Amniotic epithelial cell (primary cell): ENCODE data around the gene ABHD12.

Source experiments
- DNase-seq: peaks from one replicate; pipeline ENCODE4 v3.0.0-alpha.2; 2010; ENCODE audit warnings: low read depth

Gene ABHD12

GRCh38 chr20:25289886-25290597 is 100.6 kb downstream of the ABHD12 start:
- DNase-seq = no peak

- no peak for DNase-seq
These were observed 102.1 kb downstream of the ABHD12 start for GRCh38 chr20:25288291-25289181.

GRCh38 chr20:25287631-25288290 is 102.9 kb downstream of the ABHD12 start:
- no peak for DNase-seq

- DNase-seq = no peak
These were observed 103.7 kb downstream of the ABHD12 start for GRCh38 chr20:25286917-25287316.

- DNase-seq = no peak
These were observed 104.5 kb downstream of the ABHD12 start for GRCh38 chr20:25285856-25286798.

DNA sequence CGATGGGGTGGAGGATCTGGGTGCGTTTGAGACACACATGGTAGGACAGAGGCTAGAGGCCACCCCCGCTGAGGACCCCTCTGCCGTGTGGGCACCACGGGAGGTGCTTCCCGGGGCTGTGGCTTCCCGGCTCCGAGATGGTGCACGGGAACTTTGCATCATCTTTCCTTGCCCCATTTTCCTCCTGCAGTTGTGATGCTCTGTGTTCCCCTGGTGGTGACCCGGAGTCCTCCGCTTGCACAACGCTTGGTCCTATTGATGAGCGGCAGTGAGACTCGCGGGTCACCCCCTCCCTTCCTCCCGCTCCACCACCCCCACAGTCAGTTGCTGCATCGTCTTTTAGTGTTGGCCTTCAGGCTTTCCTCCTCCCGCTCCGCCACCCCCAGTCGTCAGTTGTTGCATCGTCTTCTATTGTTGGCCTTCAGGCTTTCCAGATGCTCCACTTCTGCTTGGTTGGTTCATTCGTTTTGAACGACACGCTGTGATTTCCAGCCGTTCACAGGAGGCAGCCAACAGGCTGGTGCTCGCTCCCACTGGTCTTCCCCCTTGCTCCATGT is 105.5 kb downstream of the ABHD12 start:
- no peak for DNase-seq

DNA sequence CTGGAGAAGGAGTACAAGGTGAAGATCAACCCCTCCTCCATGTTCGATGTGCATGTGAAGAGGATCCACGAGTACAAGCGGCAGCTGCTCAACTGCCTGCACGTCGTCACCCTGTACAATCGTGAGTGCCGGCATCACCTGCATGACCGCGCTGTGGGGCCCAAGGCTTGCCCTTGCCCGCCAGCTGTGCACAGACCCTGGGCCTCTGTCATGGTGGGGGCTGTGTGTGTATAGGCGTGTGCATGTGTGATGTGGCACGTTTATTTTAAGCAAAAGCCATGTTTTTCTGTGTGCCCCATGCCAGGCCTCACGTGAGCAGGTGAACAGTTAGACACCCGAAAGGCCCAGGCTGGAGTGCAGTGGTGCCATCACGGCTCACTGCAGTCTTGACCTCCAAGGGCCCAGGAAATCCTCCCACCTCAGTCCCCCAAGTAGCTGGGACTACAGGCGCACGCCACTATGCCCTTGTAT is 106.5 kb downstream of the ABHD12 start:
- no peak for DNase-seq

DNA sequence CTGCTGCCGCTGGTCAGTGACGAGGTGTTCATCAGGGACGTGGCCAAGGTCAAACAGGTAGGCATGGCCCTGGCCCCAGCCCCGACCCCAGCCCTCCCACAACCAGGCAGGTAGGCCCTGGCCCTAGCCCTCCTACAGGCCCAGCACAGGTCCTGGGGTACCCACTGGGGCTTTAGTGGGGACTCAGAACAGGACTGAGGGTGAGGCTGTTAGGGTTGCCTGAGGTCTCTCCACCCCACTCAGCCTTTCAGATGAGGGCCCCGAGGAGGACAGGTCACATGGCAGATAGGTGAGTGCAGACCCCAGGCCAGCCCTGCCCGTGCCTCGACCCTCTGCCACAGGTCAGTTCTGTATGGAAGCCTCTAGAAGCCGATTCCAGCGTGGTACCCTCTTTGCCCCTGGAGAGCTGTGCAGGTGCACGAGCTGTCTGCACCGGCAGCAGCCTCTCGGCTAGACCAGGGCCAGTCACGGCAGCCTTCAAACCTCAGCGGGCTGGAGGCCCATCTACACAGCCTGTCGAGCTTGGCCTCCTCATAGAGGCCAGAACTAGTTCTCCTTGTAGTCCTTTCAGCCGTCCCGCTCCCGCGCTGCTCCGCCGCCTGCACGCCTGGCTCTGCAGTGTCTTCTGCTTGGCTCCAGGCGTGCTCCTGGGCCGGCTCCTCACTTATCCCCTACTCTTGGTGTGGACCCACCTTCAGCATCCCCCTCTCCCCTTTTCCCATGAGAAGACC is 107.2 kb downstream of the ABHD12 start:
- DNase-seq = no peak

GRCh38 chr20:25282796-25283195 is 107.8 kb downstream of the ABHD12 start:
- DNase-seq = no peak

DNA sequence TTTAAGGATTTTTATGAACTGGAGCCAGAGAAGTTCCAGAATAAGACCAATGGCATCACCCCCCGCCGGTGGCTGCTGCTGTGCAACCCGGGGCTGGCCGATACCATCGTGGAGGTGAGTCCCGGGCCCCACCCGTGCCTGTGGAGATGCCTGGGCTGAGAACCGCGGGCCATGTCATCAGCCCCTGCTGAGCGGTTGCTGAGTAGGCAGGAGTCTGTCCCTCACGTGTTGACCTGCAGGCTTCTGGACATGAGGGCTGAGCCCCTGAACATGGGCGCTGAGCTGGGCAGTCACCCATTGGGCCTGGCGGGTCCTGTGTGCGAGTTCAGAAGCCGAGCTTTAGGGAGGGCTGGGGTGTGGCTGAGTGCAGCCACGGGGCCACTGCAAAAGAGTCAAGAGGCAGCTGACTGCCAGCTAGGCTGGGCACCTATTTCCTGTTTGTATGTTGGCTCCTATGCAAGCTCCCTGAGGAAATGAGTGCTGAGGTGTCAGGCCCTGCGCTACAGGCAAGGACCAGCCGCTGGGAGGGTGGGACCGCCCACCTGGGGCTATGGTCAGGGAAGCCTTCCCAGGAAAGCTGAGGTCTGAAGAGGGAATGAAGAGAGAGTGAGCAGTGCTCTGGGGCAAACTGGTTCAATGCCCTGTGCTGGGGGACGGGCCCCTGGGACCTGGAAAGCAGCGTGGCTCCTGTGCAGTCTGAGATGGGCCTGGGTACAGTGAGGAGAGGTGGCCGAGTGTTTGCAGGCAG is 108.4 kb downstream of the ABHD12 start:
- DNase-seq = no peak

DNA sequence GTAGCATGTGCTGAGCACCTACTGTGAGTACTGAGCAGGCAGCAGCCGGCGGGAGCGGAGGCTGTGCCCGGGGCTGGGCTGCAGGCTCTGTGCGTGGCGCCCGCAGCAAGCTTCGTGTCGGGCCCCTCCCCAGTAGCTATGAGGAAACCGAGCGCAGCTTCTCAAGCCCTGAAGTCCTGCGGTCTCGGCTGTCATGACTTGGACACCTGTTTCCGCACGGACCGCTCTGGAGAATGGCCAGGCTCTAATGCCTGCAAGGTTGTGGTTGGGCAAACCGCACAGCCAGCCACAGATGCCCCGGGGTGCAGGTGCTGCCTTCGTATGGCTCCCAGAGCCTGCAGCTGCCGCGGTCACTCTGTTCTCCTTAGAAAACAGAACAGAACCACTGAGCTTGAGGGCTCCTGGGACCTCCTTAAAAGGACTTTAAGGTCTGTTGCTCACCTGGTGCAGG is 109.1 kb downstream of the ABHD12 start:
- no peak for DNase-seq

DNA sequence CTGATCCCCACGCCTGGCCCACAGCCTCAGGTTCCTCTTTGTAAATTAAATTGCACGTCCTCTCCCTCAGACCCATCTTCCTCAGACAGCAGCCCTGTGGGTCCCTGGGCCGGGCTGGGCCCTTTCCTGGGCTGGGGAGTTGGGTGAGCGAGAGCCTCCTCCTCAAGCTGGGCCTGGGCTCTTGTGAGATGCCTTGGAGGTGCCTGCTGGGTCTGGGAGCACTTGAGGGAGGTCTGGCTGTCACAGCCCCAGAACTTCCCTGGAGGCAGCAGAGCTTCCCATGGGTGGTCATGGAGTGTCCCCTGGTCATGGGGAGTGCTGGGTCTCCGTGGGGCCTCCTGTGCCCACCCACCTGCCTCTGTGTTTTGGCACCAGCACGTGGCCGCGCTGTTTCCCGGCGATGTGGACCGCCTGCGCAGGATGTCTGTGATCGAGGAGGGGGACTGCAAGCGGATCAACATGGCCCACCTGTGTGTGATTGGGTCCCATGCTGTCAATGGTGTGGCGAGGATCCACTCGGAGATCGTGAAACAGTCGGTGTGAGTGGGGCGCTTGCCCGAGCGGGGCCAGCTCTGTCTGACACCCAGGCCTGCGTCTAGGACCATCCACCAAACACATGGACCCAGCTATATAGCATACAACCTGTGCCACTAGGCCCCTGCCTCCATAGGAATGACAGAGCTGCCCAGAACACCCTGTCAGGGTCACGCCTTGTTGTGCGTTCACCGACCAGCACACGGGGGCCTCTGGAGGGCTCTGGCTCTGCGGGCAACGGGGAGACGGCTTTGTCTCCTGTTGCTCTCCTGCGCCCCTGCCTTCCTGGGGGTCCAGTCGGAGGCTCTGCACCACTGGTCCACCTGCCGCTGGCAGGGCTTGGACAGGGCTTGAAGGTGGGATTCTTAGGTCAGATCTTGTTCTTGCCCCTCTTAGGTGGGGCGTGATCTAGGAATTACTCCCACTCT is 109.8 kb downstream of the ABHD12 start:
- DNase-seq = no peak

DNA sequence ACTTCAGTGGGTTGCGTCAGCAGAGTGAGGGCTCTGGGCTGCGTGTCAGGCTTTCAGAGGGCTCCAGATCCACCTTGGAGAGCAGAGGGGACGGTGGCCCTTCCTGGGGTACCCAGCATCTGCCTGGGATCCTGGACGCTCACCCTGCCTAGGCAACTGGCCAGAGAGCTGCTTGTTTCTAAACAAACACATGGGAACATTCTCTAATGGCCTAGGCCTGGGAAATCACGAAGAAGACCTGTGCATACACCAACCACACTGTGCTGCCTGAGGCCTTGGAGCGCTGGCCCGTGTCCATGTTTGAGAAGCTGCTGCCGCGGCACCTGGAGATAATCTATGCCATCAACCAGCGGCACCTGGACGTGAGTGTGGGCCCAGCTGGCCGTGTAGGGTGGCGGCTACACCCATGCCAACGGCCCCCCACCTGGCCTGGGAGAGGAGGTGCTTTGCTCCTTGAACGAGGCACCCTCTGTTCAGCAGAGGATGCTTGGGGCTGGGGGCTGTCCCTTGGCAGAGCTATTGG is 110.5 kb downstream of the ABHD12 start:
- no peak for DNase-seq

DNA sequence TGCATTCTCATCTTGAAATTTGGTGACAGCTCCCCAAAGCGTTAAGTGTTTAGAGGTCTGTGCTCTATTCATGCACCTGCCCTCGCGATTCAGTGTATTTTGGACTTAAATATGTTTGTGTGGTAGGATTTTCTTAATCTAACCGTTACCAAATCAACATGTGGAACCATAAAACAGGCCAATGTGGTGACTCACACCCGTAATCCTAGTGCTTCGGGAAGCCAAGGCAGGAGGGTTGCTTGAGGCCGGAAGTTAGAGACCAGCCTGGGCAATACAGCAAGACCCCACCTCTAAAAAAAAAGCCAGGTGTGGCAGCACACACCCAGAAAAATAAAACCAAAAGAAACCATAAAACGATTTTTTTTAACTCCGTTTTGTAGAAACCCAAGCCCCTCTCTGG is 111.2 kb downstream of the ABHD12 start:
- DNase-seq = peak; percentile 15

GRCh38 chr20:25278636-25279361 is 111.8 kb downstream of the ABHD12 start:
- DNase-seq = no peak

GRCh38 chr20:25277941-25278521 is 112.6 kb downstream of the ABHD12 start:
- no peak for DNase-seq
